Putamen (tissue), 1 donor: ENCODE data around the gene MTMR2.
A peak's percentile ranks its signal among the peaks of the same experiment; 100 is the strongest.

ENCODE experiments used
- DNase-seq: peaks from one replicate; pipeline ENCODE4 v3.0.0-alpha.2; 2016; ENCODE audit warnings: low spot score

Gene MTMR2

DNA sequence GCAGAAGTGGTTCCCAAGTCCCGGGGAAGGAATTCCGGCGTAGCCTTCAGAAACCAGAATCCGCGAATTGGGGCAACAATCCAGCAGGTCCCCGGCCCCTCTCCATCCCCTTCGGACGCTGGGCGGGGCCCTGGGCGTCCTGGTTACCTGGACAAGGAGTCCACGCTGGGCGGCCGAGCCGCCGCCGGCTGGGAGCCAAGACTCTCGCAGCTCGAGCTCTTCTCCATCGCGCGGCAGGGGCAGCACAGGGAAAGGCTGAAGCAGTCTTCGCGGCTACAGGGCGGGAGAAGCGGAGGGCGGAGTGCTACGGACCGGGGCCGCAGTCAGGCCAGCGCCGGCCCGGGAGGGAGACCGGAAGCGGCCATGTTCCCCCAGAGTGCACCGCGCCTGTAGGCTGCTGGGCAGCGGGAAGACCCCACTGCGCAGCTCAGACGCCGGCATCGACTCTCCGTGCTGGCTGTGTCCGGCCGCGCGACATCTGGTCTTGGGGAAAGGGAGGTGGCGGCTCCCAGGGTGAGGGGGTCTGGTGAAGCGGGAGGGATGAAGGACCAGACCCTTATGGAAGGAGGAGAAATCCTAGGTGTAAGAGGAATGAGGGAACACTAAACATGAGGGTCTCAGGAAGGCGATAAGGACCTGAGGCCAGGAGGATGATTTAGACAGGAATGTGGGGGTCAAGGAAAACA, at the start of gene MTMR2:
Gene MTMR2, minus strand, starts transcription at position 380 of the 686 bp plus-strand sequence. Its CDS starts 153 bp downstream, at position 227.
- DNase-seq = peak; percentile 81

- no peak for DNase-seq
These were observed 48.2 kb upstream of the MTMR2 start for GRCh38 chr11:95972060-95972459.

DNA sequence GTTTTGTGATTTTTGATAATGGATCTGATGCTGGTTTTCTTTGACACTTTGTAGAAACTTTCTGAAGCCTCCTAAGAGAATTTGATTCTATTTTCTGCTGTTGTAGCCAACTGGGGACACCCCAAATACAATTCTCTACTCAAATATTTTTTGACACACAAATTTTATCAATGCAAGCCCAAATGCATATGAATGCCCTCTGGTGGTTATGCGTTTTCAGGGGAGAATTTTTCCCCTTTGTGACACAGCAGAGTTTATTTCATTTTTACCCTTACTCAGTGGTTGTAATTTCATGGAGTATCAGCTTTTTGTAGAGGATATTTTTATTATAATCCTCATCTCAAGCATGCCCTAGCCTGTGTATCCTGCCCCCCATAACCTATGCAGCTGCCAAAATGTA, 44.7 kb upstream of the MTMR2 start:
- no peak for DNase-seq

DNA sequence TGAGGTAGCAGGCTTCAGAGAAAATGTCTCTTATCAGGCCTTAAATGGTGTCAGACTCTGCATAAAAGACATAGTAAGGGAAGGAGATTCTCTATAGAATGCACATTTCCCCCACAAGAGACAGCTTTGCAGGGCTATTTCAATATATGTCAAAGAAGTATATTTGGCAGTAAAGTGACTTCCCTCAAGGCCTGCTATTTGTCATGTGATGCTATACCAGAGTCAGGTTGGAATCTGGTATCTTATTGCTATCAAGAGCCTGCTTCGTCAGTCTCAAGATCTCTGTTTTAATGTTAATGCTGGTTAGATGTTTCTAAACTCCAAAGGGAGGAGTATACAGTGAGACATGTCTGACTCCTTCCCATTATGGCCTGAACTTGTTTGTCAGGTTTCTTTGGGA, 40.4 kb upstream of the MTMR2 start:
- DNase-seq = no peak

- DNase-seq = no peak
These were observed 37.9 kb upstream of the MTMR2 start for GRCh38 chr11:95961758-95962157.

DNA sequence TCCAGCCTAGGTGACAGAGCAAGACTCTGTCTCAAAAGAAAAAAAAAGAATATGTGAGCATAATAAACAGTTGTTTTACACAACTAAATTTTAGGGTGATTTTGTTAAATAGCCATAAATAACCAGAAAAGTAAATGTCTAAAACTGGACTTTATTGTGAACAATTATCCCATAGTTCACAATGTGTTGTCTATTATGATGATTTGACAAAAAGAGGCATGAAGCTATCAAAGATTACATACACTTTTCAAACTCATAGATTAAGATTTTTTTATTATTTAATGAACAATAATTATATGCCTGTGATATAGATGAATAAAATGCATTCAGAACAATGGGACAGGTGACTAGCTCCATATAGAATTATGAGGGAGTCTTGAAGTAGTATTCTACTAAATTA, 27.0 kb upstream of the MTMR2 start:
- no peak for DNase-seq

GRCh38 chr11:95948637-95949036, 24.7 kb upstream of the MTMR2 start:
- DNase-seq = no peak

DNA sequence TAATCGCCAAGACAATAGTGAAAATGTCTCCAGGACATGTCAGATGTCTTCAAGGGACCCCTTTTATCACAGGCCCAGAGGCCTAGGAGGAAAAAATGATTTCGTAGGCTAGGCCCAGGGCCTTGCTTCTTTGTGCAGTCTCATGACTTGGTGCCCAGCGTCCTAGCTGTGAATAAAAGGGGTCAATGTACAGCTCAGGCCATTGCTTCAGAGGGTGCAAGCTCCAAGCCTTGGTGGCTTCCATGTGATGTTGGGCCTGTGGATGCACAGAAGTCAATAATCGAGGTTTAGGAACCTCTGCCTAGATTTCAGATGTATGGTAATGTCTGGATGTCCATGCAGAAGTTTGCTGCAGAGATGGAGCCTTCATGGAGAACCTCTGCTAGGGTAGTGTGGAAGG, 20.7 kb upstream of the MTMR2 start:
- DNase-seq = no peak

DNA sequence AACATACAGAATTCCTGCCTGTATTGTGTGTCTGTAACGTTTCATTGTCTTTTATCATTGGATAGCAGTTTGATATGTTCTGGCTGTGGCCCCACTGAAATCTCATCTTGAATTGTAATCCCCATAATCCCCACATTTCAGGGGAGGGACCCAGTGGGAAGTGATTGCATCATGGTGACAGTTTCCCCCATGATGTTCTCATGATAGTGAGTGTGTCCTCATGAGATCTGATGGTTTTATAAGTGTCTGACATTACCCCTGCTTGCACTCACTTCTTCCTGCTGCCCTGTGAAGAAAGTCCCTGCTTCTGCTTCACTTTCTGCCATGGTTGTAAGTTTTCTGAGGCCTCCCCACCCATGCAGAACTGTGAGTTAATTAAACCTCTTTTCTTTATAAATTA, 19.6 kb upstream of the MTMR2 start:
- no peak for DNase-seq

- no peak for DNase-seq
These were observed 15.2 kb upstream of the MTMR2 start for GRCh38 chr11:95939091-95939490.

DNA sequence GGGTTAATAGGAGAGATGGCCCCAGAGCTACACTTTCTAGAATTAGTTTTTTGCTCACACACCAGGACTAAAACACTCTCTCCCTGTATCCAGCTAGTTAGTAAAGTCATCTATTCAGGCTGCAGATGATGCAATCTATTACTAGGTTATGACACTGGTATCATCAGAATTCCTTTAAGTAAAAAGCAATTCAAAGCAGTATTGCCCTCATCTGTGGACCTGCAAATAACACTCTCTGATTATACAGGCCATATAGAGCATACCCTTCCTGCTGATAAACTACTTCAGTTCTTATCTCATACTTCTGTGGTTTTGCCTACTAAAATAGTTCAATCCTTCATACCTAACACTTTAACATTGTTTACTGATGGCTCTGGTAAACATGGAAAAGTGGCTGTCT, 13.5 kb upstream of the MTMR2 start:
- no peak for DNase-seq

GRCh38 chr11:95933594-95933993, 9.7 kb upstream of the MTMR2 start:
- DNase-seq = no peak

DNA sequence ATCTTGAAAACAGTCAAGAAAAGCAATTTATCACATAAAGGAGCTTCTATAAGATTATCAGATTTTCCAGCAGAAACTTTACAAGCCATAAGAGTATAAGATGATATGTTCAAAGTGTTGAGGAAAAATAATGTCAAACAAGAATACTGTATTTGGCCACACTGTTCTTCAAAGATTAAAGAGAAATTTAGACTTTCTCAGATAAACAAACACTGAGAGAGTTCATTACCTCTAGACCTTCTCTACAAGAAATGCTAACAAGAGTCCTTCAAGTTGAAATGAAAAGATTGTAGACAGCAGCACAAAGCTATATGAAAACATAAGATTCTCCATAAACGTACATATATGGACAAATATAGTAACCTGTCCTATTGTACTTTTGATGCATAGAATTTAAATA, 8.0 kb upstream of the MTMR2 start:
- no peak for DNase-seq

GRCh38 chr11:95930948-95931347, 7.0 kb upstream of the MTMR2 start:
- DNase-seq = no peak

- DNase-seq = no peak
These were observed 2.8 kb upstream of the MTMR2 start for GRCh38 chr11:95926726-95927125.

DNA sequence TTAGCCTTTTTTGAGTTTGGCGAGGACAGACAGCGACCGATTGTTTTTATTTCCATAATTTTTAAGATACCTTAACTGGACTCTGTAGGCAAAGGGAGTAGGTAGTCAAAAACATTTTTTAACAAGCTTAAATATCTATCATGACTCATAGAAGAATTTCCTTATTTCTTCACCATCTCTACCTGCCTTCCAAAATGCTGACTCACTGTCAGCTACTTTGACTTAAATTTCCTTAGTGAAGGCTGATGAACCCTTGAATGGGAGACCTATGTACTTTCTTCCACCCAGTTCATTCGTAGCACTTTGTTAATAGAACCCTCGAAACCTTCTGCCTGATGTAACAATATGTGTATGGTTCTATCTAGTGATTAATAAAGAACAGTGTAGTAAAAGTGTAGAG, 1.1 kb upstream of the MTMR2 start:
- no peak for DNase-seq

- DNase-seq = no peak
These were observed 480 bp upstream of the MTMR2 start for GRCh38 chr11:95924414-95924760.

GRCh38 chr11:95923439-95923727, 524 bp downstream of the MTMR2 start:
- no peak for DNase-seq

DNA sequence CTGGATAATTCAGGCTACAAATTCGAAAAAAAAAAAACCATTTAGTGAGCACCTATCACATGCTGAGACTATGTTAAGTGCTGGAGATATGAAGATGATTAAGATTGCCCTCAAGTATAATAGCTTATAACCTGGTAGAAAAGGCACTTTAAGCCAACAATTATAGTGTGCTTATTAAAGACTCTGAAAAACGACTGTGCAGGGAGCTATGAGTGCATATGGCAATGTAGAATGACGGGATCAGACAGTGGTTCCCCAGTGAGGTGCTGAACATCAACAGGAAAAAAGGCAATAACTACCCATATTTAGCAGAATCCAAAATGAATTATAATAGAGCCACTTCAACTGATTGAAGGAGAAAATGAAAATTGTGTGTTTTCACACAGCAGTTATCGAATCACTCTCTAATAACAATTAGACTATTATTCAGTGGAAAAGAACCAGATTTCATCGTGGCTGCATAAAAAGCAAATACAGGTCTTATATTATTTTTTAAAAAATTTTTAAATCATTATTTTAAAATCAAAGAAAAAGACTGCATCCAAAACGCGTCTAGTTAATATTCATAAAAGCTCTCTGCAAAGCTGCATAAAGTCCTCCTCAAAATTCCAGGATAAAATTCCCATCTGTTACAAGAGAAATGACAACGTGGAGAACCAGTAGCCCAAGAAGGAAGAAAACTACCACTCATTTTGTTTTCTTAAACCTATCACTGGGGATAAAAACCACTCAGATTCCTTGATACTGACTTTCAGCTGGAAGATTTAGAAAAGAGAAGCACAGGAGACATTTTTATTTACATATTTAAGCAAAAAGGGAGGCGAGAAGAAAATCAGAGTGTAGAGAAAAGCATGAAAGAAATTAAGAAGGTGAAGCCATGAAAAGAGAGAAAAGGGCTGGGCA, 1.1 kb downstream of the MTMR2 start:
- no peak for DNase-seq

DNA sequence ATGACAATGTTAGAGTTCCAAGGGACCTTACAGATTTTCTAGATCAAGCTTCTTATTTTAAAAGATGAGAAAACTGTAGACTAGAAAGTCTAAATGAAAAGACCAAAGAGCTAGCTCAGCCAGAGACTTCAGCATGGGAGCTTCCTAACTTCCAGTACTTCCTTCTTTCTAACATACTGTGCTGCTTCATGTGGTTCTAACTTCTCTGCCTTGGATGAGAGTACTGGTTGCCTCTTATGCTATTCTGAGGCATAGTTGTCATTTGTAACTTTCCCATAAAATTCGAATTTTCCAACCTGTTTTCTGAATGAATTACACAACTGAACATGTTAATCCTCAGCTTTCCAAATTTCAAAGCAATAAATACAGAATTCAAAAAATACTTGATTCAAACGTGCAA, 1.8 kb downstream of the MTMR2 start:
- no peak for DNase-seq

GRCh38 chr11:95920460-95921105, 3.3 kb downstream of the MTMR2 start:
- no peak for DNase-seq

DNA sequence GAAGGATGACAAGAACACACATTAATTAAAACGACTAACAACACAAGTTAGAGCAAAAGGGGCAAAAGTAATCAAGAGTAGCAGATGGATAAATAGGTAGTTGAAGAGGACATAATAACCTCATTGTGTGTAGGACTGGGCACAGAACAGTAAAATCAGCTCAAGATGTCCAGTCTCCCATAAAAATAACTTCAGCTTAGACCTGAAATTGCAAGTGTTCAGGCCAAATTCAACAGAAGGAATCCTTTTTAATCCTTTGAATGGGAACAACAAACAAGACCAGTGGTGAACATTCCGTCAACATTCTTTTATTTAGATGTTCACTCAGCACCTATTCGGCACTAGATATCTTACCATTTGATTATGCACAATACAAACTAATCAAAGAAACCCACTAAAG, 4.4 kb downstream of the MTMR2 start:
- DNase-seq = no peak

GRCh38 chr11:95918720-95919119, 5.2 kb downstream of the MTMR2 start:
- DNase-seq = no peak
